HG02981 (cell line): ENCODE data around the gene LCT.

ENCODE experiments used
- ATAC-seq: cut with Tn5 transposase; IDR thresholded peaks from one replicate; pipeline ENCODE4 v1.9.1; 2021; ENCODE audit warnings: mild to moderate bottlenecking, moderate library complexity; ENCODE audit not compliant: unreplicated experiment

Gene LCT

GRCh38 chr2:135744760-135745314 lies 92.1 kb downstream of the LCT start:
- no peak for ATAC-seq

DNA sequence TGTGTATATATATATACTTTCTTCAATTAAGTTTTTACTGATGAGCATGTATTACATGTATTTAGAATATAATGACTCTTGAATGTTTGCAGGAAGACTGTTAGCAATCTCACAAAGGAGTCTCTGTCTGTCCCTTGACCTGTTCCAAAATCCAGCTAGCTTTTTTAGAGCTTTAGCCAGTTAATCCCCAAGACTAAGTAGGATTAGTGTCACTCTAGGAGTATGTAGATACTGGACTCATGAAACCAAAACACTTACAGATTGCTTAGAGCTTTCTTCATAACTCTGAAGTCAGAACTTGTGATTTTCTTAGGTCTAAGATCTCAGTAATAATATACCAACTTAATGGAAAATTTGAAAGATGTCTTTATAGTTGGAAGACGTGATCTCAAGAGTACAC lies 93.1 kb downstream of the LCT start:
- ATAC-seq = no peak

- ATAC-seq = peak; percentile 19
Observed at GRCh38 chr2:135742325-135742757, 94.6 kb downstream of the LCT start.

GRCh38 chr2:135741395-135742324 lies 95.3 kb downstream of the LCT start, which contains the start of gene UBXN4:
Gene UBXN4 (plus strand): TSS chr2:135741855. CDS start chr2:135741930, 75 bp downstream.
- peak; percentile 92 for ATAC-seq

DNA sequence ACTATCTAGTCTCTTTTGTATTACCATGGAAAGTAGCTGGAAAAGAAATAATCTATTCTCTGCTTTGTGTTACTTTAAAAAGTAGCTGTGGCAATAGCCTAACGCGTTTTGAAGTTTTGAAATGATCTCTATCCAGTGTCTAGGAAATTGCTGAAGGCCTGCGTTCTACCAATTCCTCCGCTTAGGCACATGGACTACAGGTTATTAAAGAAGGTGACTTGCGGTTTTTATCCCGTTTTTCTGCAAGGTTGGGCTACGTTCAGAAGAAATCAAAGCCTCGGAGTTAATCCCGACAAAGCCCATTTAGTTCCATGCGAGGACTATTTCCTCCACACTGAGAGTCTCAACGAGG lies 96.0 kb downstream of the LCT start:
- no peak for ATAC-seq

DNA sequence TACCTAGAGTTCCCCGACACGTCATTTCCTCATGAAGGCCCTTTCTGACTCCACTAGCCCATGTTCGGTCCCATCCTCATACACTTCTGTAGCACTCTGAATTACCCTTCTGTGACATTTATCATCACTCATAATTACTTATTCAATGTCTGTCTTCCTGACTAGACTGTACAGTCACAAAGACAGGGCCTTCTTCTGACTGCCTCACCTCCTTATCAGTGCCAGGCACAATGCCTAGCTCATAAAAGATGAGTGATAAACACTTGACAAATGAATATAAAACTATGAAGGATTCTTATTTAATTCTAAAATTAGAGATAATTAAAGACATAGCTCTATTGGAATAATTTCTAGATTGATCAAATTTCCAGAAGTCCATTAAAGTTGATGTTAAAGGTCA lies 96.8 kb downstream of the LCT start:
- no peak for ATAC-seq
